Panc1 (cell line): ENCODE results near the gene DHRS4L2. TPM values are rescaled to one million over a fixed set of nuclear protein-coding genes. Genes with fewer than 3 reads are reported as not detected.

Experiments
- ATAC-seq: fragments of 200-7000 bp; cut with Tn5 transposase; 2 replicates; pipeline ENCODE4 v1.9.1; 2020; ENCODE audit warnings: mild to moderate bottlenecking, moderate library complexity
- BruUV-seq: library from RNA; stranded (reverse); fragments of 400-500 nt; replicated peaks from 2 replicates; lab custom pipeline; 2021; lab: Mats Ljungman, UMichigan
- CTCF ChIA-PET: fragments of 300-600 bp; sonication (Branson Sonifier 250); formaldehyde crosslinking; loops from one replicate; lab custom pipeline; 2022; ENCODE audit warnings: antibody characterized with exemption; lab: Charles Lee
- POLR2A ChIA-PET: fragments of 300-600 bp; sonication (Branson Sonifier 250); formaldehyde crosslinking; loops from one replicate; lab custom pipeline; 2022; ENCODE audit warnings: antibody characterized with exemption; lab: Charles Lee
- DNase-seq: peaks from one replicate; pipeline ENCODE4 v3.0.0-alpha.2; 2010; ENCODE audit warnings: low read depth, low spot score
- H3K27ac ChIP-seq: 2 replicates; pipeline ENCODE4 v1.5.1; 2011; ENCODE audit warnings: mild to moderate bottlenecking, low read length, inconsistent platforms
- H3K27me3 ChIP-seq: fragments of 200-500 bp; sonication (Bioruptor generic); 2 replicates; pipeline ENCODE4 v1.6.0; 2014; ENCODE audit warnings: low read length, inconsistent platforms; ENCODE audit not compliant: control insufficient read depth, insufficient read depth
- H3K36me3 ChIP-seq: fragments of 200-500 bp; sonication (Bioruptor generic); 2 replicates; pipeline ENCODE4 v1.5.1; 2014; ENCODE audit warnings: inconsistent platforms, mild to moderate bottlenecking, low read length, moderate library complexity; ENCODE audit not compliant: control insufficient read depth, insufficient read depth
- H3K4me1 ChIP-seq: 2 replicates; pipeline ENCODE4 v1.5.1; 2011; ENCODE audit warnings: inconsistent platforms, mild to moderate bottlenecking, low read length, moderate library complexity; ENCODE audit not compliant: control insufficient read depth, insufficient read depth
- H3K4me3 ChIP-seq, 2 experiments: 2 replicates each; pipeline ENCODE4 v1.5.1; 2011 to 2012; ENCODE audit warnings: low read depth in 2 of 2, low read length in 2 of 2, mild to moderate bottlenecking in 2 of 2, inconsistent platforms in 1 of 2, moderate library complexity in 1 of 2
- H3K9me3 ChIP-seq: fragments of 200-500 bp; sonication (Bioruptor generic); 2 replicates; pipeline ENCODE4 v1.5.1; 2014; ENCODE audit warnings: low read depth, mild to moderate bottlenecking, inconsistent platforms, low read length, moderate library complexity; ENCODE audit not compliant: control insufficient read depth, insufficient read depth
- CTCF ChIP-seq: fragments of 450-650 bp; IDR thresholded peaks from 2 replicates; pipeline ENCODE4 v1.5.1; 2017; ENCODE audit warnings: mild to moderate bottlenecking
- POLR2AphosphoS5 ChIP-seq: IDR thresholded peaks from 2 replicates; pipeline ENCODE4 v1.6.1; 2012; ENCODE audit warnings: mild to moderate bottlenecking, low read depth, low read length, moderate library complexity
- REST ChIP-seq, 2 experiments: IDR thresholded peaks; 2 replicates each; pipeline ENCODE4 v1.6.1; 2011 to 2012; ENCODE audit warnings: low read depth in 2 of 2, control low read depth in 1 of 2, low read length in 1 of 2, mild to moderate bottlenecking in 1 of 2, moderate library complexity in 1 of 2; ENCODE audit not compliant: insufficient read depth in 1 of 2
- SIN3A ChIP-seq: IDR thresholded peaks from 2 replicates; pipeline ENCODE4 v1.6.1; 2012; ENCODE audit warnings: low read depth, mild to moderate bottlenecking, low read length, moderate library complexity, borderline replicate concordance; ENCODE audit not compliant: insufficient read depth
- TCF7L2 ChIP-seq: IDR thresholded peaks from 2 replicates; pipeline ENCODE4 v1.6.1; 2011; ENCODE audit warnings: mild to moderate bottlenecking, low read depth, low read length, inconsistent platforms
- in situ Hi-C: cut with HindIII; loops from 2 replicates; pipeline ENCODE4 v1.10.0; 2016; ENCODE audit warnings: low sequenced_read_pairs, low pct_unique_long_range_greater_than_20kb
- intact Hi-C: fragments of 100-400 bp; cut with micrococcal nuclease; formaldehyde crosslinking; loops from one replicate; pipeline ENCODE4 v1.10.0; 2022; ENCODE audit not compliant: unreplicated experiment
- total RNA-seq: library from RNA; stranded (reverse); gene quantifications from one replicate; pipeline ENCODE4 v1.2.1, GENCODE V29; 2021; ENCODE audit not compliant: unreplicated experiment

Gene DHRS4L2
- total RNA-seq, 1 experiment from 2014 or later, result 8.0 TPM

GRCh38 chr14:23941230-23941629, 47.5 kb upstream of the DHRS4L2 start:
- ChIA-PET POLR2A (no interaction called here), CTCF (no interaction called here)
- DNase-seq (no peak), ATAC-seq (no peak)
- no peak for TF ChIP-seq POLR2AphosphoS5
- TF ChIP-seq TCF7L2, result no peak
- TF ChIP-seq REST (IDR thresholded peaks at IDR 0.05; ENCODE audit: insufficient read depth in 1 of 2, low read depth in 2 of 2, low read length in 1 of 2), result no peak
- no peak for TF ChIP-seq SIN3A
- no peak for TF ChIP-seq CTCF
- Histone ChIP-seq H3K27ac (no peak overlapping the region), H3K4me3 (no peak overlapping the region), H3K27me3 (no peaks in the 10 kb centered on the region), H3K36me3 (no peaks in the 10 kb centered on the region), H3K9me3 (no peaks in the 10 kb centered on the region), H3K4me1 (no peaks in the 10 kb centered on the region)
- no TSS peak for BruUV-seq
- in situ Hi-C loops, result no loop called here
- intact Hi-C loops, result no loop called here

GRCh38 chr14:23941669-23942068, 47.1 kb upstream of the DHRS4L2 start:
- no peaks in the 10 kb centered on the region for H3K27me3 ChIP-seq
- H3K27ac ChIP-seq, result no peak overlapping the region
- DNase-seq (no peak), ATAC-seq (no peak)
- POLR2A ChIA-PET, result no interaction called here
- no peaks in the 10 kb centered on the region for H3K9me3 ChIP-seq
- intact Hi-C loops (no loop called here), in situ Hi-C loops (no loop called here)
- H3K36me3 ChIP-seq, result no peaks in the 10 kb centered on the region
- BruUV-seq, result no TSS peak
- TF ChIP-seq CTCF (no peak), REST (IDR thresholded peaks at IDR 0.05; ENCODE audit: insufficient read depth in 1 of 2, low read depth in 2 of 2, low read length in 1 of 2) (no peak), SIN3A (no peak), POLR2AphosphoS5 (no peak), TCF7L2 (no peak)
- CTCF ChIA-PET, result no interaction called here
- H3K4me1 ChIP-seq, result no peaks in the 10 kb centered on the region
- no peak overlapping the region for H3K4me3 ChIP-seq
